CD4-positive, alpha-beta memory T cell (primary cell): ENCODE results near the gene SERPINE3. TPM values are rescaled to one million over a fixed set of nuclear protein-coding genes. Genes with fewer than 3 reads are reported as not detected.

Experiments used
- CTCF ChIA-PET: fragments of 350-600 bp; sonication (Branson Sonifier 250); formaldehyde crosslinking; loops from one replicate; lab custom pipeline; 2021; ENCODE audit warnings: inconsistent platforms; ENCODE audit not compliant: partially characterized antibody; lab: Charles Lee
- POLR2A ChIA-PET: fragments of 350-600 bp; sonication (Branson Sonifier 250); formaldehyde crosslinking; loops from one replicate; lab custom pipeline; 2021; ENCODE audit not compliant: partially characterized antibody; lab: Charles Lee
- DNase-seq, 5 donors: peaks; one replicate each; pipeline versions ENCODE4 v3.0.0 to v3.0.0-alpha.2; 2020 to 2022; ENCODE audit warnings: mixed read lengths in 1 of 5
- H3K27ac ChIP-seq: one replicate; pipeline ENCODE4 v1.7.0; 2013; ENCODE audit warnings: low read depth, low read length
- H3K27me3 ChIP-seq: 2 replicates; pipeline ENCODE4 v1.7.0; 2013; ENCODE audit warnings: mild to moderate bottlenecking, low read length, moderate library complexity; ENCODE audit not compliant: insufficient read depth
- H3K36me3 ChIP-seq: 2 replicates; pipeline ENCODE4 v1.7.0; 2013; ENCODE audit warnings: mild to moderate bottlenecking, low read length, moderate library complexity; ENCODE audit not compliant: insufficient read depth
- H3K4me1 ChIP-seq: 2 replicates; pipeline ENCODE4 v1.7.0; 2013; ENCODE audit warnings: mild to moderate bottlenecking, low read length, moderate library complexity; ENCODE audit not compliant: insufficient read depth
- H3K4me3 ChIP-seq, 2 donors: one replicate each; pipeline ENCODE4 v1.7.0; 2013; ENCODE audit warnings: low read length in 2 of 2, mild to moderate bottlenecking in 1 of 2
- H3K9me3 ChIP-seq, 2 donors: one replicate each; pipeline ENCODE4 v1.7.0; 2013; ENCODE audit warnings: low read length in 2 of 2, control low read depth in 1 of 2; ENCODE audit not compliant: control insufficient read depth in 1 of 2
- H3K27ac Mint-ChIP-seq, 7 donors: one replicate each; pipeline ENCODE4 v1.8.0; 2020 to 2021; ENCODE audit warnings: mixed read lengths in 7 of 7, mild to moderate bottlenecking in 6 of 7, inconsistent platforms in 3 of 7, moderate library complexity in 3 of 7
- H3K27me3 Mint-ChIP-seq, 2 donors: one replicate each; pipeline ENCODE4 v1.8.0; 2020 to 2021; ENCODE audit warnings: mixed read lengths in 2 of 2
- H3K36me3 Mint-ChIP-seq, 2 donors: one replicate each; pipeline ENCODE4 v1.8.0; 2020 to 2021; ENCODE audit warnings: mixed read lengths in 2 of 2, inconsistent platforms in 1 of 2, mild to moderate bottlenecking in 1 of 2
- H3K4me1 Mint-ChIP-seq, 4 donors: one replicate each; pipeline ENCODE4 v1.8.0; 2020 to 2021; ENCODE audit warnings: mixed read lengths in 4 of 4, mild to moderate bottlenecking in 1 of 4
- H3K4me3 Mint-ChIP-seq, 8 donors: one replicate each; pipeline ENCODE4 v1.8.0; 2020 to 2021; ENCODE audit warnings: mixed read lengths in 8 of 8, mild to moderate bottlenecking in 7 of 8, moderate library complexity in 6 of 8, inconsistent platforms in 3 of 8
- H3K9me3 Mint-ChIP-seq, 8 donors: one replicate each; pipeline ENCODE4 v1.8.0; 2020 to 2021; ENCODE audit warnings: mixed read lengths in 8 of 8, mild to moderate bottlenecking in 5 of 8, inconsistent platforms in 3 of 8, moderate library complexity in 1 of 8
- intact Hi-C: fragments of 100-400 bp; cut with micrococcal nuclease; formaldehyde crosslinking; loops from one replicate; pipeline ENCODE4 v1.15.1; 2023
- polyA plus RNA-seq, 2 donors: library from polyadenylated mRNA; unstranded; fragments of 300-500 nt; fragmentation: Illumina TruSeq; gene quantifications; one replicate each; pipeline ENCODE4 v1.2.3, GENCODE V29; 2021
- total RNA-seq, 2 experiments: library from RNA; stranded (reverse); gene quantifications; one replicate each; pipeline ENCODE4 v1.2.3, GENCODE V29; 2021

SERPINE3 gene
- not detected for total RNA-seq
- polyA plus RNA-seq = not detected

- Mint-ChIP-seq H3K4me3 (no peak within 1 kb of the TSS), H3K27me3 (no peaks in the 10 kb centered on the region), H3K4me1 (no peaks in the 10 kb centered on the region), H3K27ac (no peak within 1 kb of the TSS), H3K9me3 (peaks cover 0 to 1% (median 0%) of the 10 kb centered on the region in 8 donors), H3K36me3 (no peaks in the 10 kb centered on the region)
- Histone ChIP-seq H3K4me1 (no peaks in the 10 kb centered on the region), H3K27me3 (no peaks in the 10 kb centered on the region), H3K9me3 (no peaks in the 10 kb centered on the region), H3K27ac (no peak within 1 kb of the TSS), H3K4me3 (no peak within 1 kb of the TSS), H3K36me3 (no peaks in the 10 kb centered on the region)
- CTCF ChIA-PET = no interaction called here
- POLR2A ChIA-PET = no interaction called here
- intact Hi-C loops = no loop called here
- no peak for DNase-seq
Measured at GRCh38 chr13:51339354-51339753, at the start of gene SERPINE3. Gene SERPINE3, plus strand, starts transcription at chr13:51339691. Its CDS starts 1,401 bp downstream, at chr13:51341092.

- Mint-ChIP-seq H3K9me3 (peaks cover 0 to 2% (median 0%) of the 10 kb centered on the region in 8 donors), H3K27ac (no peak overlapping the region), H3K36me3 (no peaks in the 10 kb centered on the region), H3K4me1 (no peaks in the 10 kb centered on the region), H3K4me3 (no peak overlapping the region), H3K27me3 (peaks cover 5 to 6% of the 10 kb centered on the region in 2 donors)
- no peak for DNase-seq
- Histone ChIP-seq H3K36me3 (no peaks in the 10 kb centered on the region), H3K9me3 (no peaks in the 10 kb centered on the region), H3K27me3 (no peaks in the 10 kb centered on the region), H3K4me1 (no peaks in the 10 kb centered on the region), H3K4me3 (no peak overlapping the region), H3K27ac (no peak overlapping the region)
- ChIA-PET POLR2A (no interaction called here), CTCF (no interaction called here)
- intact Hi-C loops = no loop called here
Measured at GRCh38 chr13:51291341-51291740, 48.1 kb upstream of the SERPINE3 start.

GRCh38 chr13:51292000-51292565 lies 47.4 kb upstream of the SERPINE3 start:
- intact Hi-C loops = no loop called here
- Mint-ChIP-seq H3K9me3 (peaks cover 0 to 2% (median 0%) of the 10 kb centered on the region in 8 donors), H3K4me3 (no peak overlapping the region), H3K36me3 (no peaks in the 10 kb centered on the region), H3K27me3 (peaks cover 2 to 6% of the 10 kb centered on the region in 2 donors), H3K4me1 (no peaks in the 10 kb centered on the region), H3K27ac (no peak overlapping the region)
- DNase-seq = no peak
- Histone ChIP-seq H3K27ac (no peak overlapping the region), H3K9me3 (no peaks in the 10 kb centered on the region), H3K27me3 (no peaks in the 10 kb centered on the region), H3K4me1 (no peaks in the 10 kb centered on the region), H3K4me3 (no peak overlapping the region), H3K36me3 (no peaks in the 10 kb centered on the region)
- ChIA-PET POLR2A (no interaction called here), CTCF (interaction anchor here (1.0 kb wide), 1 partner anchor 52 kb away, joined by 3 read pairs; no protein-coding TSS in a partner anchor)

GRCh38 chr13:51297556-51297955 lies 41.9 kb upstream of the SERPINE3 start:
- H3K4me1 ChIP-seq = no peaks in the 10 kb centered on the region
- intact Hi-C loops = no loop called here
- ChIA-PET POLR2A (no interaction called here), CTCF (interaction anchor here (0.5 to 4.6 kb wide), 2 partner anchors 11 to 1395 kb away, joined by 3 to 63 read pairs; no protein-coding TSS in a partner anchor)
- no peaks in the 10 kb centered on the region for H3K9me3 Mint-ChIP-seq
- DNase-seq = no peak
- no peak overlapping the region for H3K27ac ChIP-seq
- H3K4me3 Mint-ChIP-seq = no peak overlapping the region
- peaks cover 2 to 19% of the 10 kb centered on the region in 2 donors for H3K27me3 Mint-ChIP-seq
- H3K36me3 Mint-ChIP-seq = no peaks in the 10 kb centered on the region
- no peaks in the 10 kb centered on the region for H3K36me3 ChIP-seq
- H3K27me3 ChIP-seq = no peaks in the 10 kb centered on the region
- H3K4me1 Mint-ChIP-seq = no peaks in the 10 kb centered on the region
- H3K4me3 ChIP-seq = no peak overlapping the region
- H3K27ac Mint-ChIP-seq = no peak overlapping the region
- no peaks in the 10 kb centered on the region for H3K9me3 ChIP-seq

GRCh38 chr13:51298812-51299211 lies 40.7 kb upstream of the SERPINE3 start:
- Histone ChIP-seq H3K36me3 (no peaks in the 10 kb centered on the region), H3K27me3 (no peaks in the 10 kb centered on the region), H3K27ac (no peak overlapping the region), H3K4me3 (no peak overlapping the region), H3K4me1 (no peaks in the 10 kb centered on the region), H3K9me3 (no peaks in the 10 kb centered on the region)
- intact Hi-C loops = no loop called here
- POLR2A ChIA-PET = no interaction called here
- CTCF ChIA-PET = interaction anchor here (4.6 kb wide), 1 partner anchor 12 kb away, joined by 63 read pairs; no protein-coding TSS in a partner anchor
- peaks cover 2 to 19% of the 10 kb centered on the region in 2 donors for H3K27me3 Mint-ChIP-seq
- no peak overlapping the region for H3K27ac Mint-ChIP-seq
- H3K36me3 Mint-ChIP-seq = no peaks in the 10 kb centered on the region
- no peaks in the 10 kb centered on the region for H3K4me1 Mint-ChIP-seq
- H3K9me3 Mint-ChIP-seq = no peaks in the 10 kb centered on the region
- H3K4me3 Mint-ChIP-seq = no peak overlapping the region
- no peak for DNase-seq

GRCh38 chr13:51303063-51303552 lies 36.4 kb upstream of the SERPINE3 start:
- Mint-ChIP-seq H3K27ac (no peak overlapping the region), H3K4me3 (no peak overlapping the region), H3K27me3 (peaks cover 2 to 16% of the 10 kb centered on the region in 2 donors), H3K36me3 (no peaks in the 10 kb centered on the region), H3K9me3 (no peaks in the 10 kb centered on the region), H3K4me1 (no peaks in the 10 kb centered on the region)
- H3K9me3 ChIP-seq = no peaks in the 10 kb centered on the region
- H3K27me3 ChIP-seq = no peaks in the 10 kb centered on the region
- POLR2A ChIA-PET = no interaction called here
- H3K36me3 ChIP-seq = no peaks in the 10 kb centered on the region
- no peaks in the 10 kb centered on the region for H3K4me1 ChIP-seq
- no peak overlapping the region for H3K4me3 ChIP-seq
- H3K27ac ChIP-seq = no peak overlapping the region
- intact Hi-C loops = no loop called here
- CTCF ChIA-PET = interaction anchor here (1.3 to 1.7 kb wide), 2 partner anchors 15 to 17 kb away, joined by 6 to 10 read pairs; no protein-coding TSS in a partner anchor
- no peak for DNase-seq

- H3K4me3 ChIP-seq = no peak overlapping the region
Measured at GRCh38 chr13:51303882-51304281, 35.6 kb upstream of the SERPINE3 start.

More at GRCh38 chr13:51303882-51304281, 35.6 kb upstream of the SERPINE3 start:
- intact Hi-C loops = no loop called here
- no peak for DNase-seq
- no peaks in the 10 kb centered on the region for H3K36me3 Mint-ChIP-seq
- ChIA-PET POLR2A (no interaction called here), CTCF (interaction anchor here (1.3 to 1.7 kb wide), 2 partner anchors 16 to 18 kb away, joined by 6 to 10 read pairs; no protein-coding TSS in a partner anchor)
- peaks cover 2 to 11% of the 10 kb centered on the region in 2 donors for H3K27me3 Mint-ChIP-seq
- H3K36me3 ChIP-seq = no peaks in the 10 kb centered on the region
- H3K27ac ChIP-seq = no peak overlapping the region
- no peak overlapping the region for H3K4me3 Mint-ChIP-seq
- H3K4me1 ChIP-seq = no peaks in the 10 kb centered on the region
- H3K27me3 ChIP-seq = no peaks in the 10 kb centered on the region
- no peaks in the 10 kb centered on the region for H3K9me3 Mint-ChIP-seq
- H3K9me3 ChIP-seq = no peaks in the 10 kb centered on the region
- no peaks in the 10 kb centered on the region for H3K4me1 Mint-ChIP-seq
- H3K27ac Mint-ChIP-seq = no peak overlapping the region
